GM18951 (cell line): ENCODE data around the gene LRRTM3.

Source experiments
- POLR2A ChIP-seq: IDR thresholded peaks from 4 replicates; pipeline ENCODE4 v1.6.1; 2011; ENCODE audit warnings: mild to moderate bottlenecking; ENCODE audit not compliant: insufficient read length, insufficient read depth; ENCODE audit errors: extremely low read depth
- in situ Hi-C: fragments of 300-500 bp; cut with MboI; formaldehyde crosslinking; loops from one replicate; pipeline ENCODE4 v1.12.0; 2022; ENCODE audit warnings: low sequenced_read_pairs, mixed read lengths, inconsistent platforms; ENCODE audit not compliant: unreplicated experiment

Gene LRRTM3

DNA sequence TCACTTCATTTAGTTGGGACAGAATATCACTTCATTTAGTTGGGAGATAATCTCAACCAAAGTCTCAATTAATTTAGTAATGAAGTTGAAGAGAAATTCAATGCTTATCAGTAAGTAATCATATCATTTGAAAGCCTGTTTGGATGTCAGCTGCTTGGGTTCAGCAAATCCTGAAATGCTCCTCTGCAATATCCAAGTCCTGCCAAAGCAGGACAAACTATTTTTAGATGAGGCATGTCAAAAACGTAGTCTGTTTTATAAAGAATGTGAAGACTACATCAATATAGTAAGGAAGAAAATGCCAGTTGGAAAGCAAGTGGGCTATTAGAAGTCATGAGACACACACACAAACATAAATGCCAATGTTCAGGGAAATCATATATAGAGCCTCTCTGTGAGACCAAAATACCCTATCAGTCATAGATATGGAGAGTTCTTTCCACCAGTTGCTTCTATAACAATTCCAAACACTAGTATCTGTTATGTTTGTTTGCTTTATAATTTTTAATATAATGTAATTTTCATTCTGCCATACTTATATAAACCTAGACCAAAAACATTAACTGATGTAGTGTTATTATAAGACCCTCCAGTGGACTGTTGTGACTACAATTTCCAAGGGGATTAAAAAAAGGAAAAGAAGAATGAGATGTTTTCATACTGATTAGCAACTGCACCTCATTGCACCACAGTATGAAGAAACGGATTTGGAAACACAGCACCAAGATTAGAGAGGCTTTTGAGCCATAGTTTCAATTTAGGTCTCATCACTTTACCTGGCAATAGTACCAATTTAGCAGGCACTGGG, 160.7 kb downstream of the LRRTM3 start:
- no peak for TF ChIP-seq POLR2A
- in situ Hi-C loops = no loop called here

DNA sequence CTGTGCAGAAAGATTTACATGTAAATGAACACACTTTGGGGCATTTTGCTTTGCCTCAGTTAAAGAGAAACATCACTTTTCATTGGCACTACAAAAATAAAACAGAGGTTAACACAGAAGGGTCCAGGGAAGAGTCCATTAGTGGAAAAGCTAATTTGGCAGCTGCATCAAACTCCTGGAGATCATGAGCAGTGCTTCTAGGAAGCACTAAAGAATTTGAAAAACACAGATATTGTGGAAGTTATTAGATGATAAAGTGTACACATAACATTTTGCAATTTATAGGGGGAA, 161.2 kb downstream of the LRRTM3 start:
- in situ Hi-C loops = no loop called here

GRCh38 chr10:67088036-67088435, 162.2 kb downstream of the LRRTM3 start:
- TF ChIP-seq POLR2A = no peak
- in situ Hi-C loops = no loop called here

More for the DNA sequence above, 161.2 kb downstream of the LRRTM3 start:
- no peak for TF ChIP-seq POLR2A

GRCh38 chr10:67095531-67095930, 169.7 kb downstream of the LRRTM3 start:
- in situ Hi-C loops = no loop called here
- TF ChIP-seq POLR2A = no peak

DNA sequence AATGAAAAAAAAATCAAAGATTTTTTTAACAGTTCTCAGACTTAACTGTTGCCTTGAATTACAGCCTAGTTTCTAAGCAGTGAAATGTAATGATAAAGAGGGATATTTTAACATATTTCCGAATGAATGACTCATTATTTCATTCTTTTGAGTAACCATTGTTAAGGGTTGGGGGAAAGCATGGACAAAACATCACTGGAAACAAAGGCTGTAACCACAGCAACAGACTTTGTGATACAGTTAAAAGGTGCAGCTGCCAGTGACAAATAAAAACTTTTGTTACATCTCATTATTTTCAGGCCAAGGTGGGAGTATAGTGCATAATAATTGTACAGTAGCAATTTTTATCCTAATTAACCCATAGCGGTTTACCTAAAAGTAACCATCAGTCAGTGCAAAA, 172.6 kb downstream of the LRRTM3 start:
- in situ Hi-C loops = no loop called here
- TF ChIP-seq POLR2A = no peak

DNA sequence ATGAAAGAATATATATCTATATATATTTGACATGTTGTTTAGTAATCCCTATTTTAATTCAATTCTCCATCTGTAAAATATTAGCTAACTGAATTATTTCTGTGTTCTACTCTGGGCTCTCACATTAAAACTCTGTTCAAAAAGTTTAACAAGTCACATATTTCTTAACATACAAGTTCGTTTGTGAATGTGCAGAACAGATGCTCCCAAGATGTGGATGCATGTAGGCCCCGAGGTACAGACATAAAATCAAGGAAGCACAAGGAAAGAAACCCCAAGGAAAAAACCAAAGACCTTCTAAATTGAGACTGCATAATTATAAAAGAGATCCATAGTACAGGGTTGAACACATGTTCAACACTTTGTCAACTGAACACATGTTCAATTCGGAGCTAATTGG, 175.1 kb downstream of the LRRTM3 start:
- TF ChIP-seq POLR2A = no peak
- in situ Hi-C loops = no loop called here

DNA sequence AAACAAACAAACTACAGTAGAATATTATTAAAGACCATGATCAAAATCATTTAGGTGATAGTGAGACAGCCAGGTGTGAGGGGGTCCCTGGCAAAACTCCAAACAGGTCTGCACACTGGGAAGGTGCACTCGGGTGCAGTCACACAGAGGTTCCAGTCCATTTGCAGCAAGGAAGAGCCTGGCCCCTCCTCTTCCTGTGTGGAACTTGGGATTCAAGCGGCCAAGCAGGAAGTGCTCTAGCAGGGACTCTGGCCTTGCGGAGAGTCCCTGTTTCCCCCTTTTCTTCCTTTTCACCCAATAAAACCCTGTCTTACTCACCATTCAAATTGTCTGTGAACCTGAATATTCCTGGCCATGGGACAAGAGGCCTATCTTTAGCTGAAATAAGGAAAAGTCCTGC, 181.8 kb downstream of the LRRTM3 start:
- TF ChIP-seq POLR2A = no peak
- in situ Hi-C loops = no loop called here

DNA sequence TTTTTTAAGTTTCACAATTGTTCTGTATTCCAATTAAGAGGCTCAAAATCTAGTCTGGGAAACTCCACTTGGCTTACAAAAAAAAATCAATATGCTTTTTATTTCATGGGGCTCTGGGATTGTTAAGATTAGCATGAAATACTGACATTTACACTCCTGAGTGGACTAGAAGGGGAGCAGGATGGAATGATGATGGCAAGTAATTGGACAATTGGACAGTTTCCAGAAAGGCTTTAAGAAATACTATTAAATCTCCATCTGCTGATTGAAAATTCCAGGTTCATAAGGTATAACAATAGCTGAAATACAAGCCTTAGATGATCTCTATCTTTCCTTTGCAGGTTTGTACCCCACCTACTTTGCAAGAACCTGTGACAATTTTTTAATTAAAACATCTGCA, 184.4 kb downstream of the LRRTM3 start:
- TF ChIP-seq POLR2A = no peak
- in situ Hi-C loops = no loop called here

DNA sequence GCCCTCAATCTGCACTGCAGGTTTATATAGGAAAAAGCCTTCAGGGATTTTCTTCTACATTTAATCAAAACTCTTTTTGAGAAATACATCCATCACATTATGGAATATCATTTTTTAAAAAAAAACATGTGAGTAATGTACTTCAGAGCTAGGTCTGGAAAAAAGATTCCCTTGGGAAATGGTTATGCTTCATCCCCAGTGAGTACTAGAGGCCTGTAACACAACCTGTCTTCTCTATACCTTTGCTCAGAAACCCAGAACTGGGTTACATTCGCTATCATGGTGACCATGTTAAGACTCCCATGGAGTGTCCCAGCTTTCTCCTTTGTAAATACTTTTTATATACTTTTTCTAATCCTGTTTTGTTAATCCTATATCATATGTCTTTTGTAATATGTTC, 186.9 kb downstream of the LRRTM3 start:
- in situ Hi-C loops = no loop called here

DNA sequence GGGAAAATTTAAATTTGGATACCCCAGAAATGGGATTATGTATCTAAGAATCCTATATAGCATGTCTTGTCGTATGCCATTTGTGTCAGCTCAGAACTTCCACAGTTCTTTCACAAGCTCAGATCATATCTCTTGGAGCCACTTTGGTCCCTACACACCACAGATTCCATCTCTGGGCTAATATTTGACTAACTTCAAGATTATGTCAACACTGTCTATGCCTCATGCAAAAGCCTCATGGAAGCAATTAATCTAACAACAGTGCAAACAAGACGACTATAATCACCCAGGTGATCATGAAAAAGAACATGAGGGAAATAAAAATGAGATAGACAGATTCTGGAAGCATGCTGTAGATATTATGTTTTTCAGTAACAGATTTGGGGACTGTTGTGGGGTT, 189.1 kb downstream of the LRRTM3 start:
- TF ChIP-seq POLR2A = no peak
- in situ Hi-C loops = no loop called here

More for the DNA sequence above, 186.9 kb downstream of the LRRTM3 start:
- TF ChIP-seq POLR2A = no peak

DNA sequence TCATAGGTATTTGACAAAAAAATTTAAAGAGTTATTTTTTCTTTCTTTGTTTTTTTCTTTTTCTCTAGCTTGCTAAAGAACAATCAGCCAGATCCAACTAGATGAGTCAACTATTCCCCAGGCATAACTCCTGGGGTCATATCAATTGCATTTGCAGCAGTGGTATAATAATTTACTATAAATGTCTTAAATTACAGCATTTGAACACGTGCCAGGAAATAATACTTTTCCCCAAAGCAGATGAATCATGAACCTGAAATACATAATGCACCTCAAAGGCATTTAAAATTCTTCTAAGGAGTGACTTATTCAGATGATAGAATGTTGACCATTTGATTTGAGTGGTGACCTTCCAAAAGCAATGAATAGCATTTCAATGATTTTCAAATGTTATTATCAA, 190.1 kb downstream of the LRRTM3 start:
- in situ Hi-C loops = no loop called here
- no peak for TF ChIP-seq POLR2A

DNA sequence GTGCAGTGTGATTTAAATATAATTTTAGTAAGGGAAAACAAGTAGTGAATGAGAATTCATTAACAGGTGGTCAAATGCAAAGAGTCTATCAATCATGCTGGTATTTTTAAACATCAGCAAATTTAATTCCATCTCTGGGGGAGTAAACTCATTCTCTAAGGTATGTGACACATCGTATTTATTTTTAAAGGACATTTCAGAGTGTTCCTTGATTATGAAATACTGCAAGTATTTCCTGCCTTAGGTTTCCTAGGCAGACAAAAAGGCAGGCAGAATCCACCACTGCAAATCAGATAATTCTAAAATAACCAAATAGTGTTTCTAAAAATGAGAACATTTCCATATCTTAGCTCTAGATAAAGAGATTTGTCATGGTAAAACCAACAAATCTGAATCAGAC, 193.8 kb downstream of the LRRTM3 start:
- no peak for TF ChIP-seq POLR2A
- in situ Hi-C loops = no loop called here

GRCh38 chr10:67127441-67127840, 201.6 kb downstream of the LRRTM3 start:
- TF ChIP-seq POLR2A = no peak
- in situ Hi-C loops = no loop called here

DNA sequence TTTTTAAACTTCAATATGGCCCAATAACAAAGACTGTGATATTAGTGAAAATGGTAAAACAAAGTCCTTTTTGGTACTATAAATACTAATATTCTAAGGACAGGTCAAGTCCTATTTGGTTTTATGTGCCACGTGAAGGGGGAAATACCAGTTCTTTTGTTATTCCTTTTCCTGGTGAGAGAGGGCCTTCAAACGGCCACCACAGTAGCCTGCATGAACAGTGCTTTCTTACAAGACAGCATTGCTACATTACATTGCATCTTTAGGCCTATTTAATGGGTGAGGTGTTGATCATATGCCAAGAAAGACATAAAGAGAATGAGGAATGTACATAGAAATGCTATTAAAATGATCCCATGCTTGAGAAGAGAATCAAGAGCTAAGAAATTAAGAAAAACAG, 214.8 kb downstream of the LRRTM3 start:
- no peak for TF ChIP-seq POLR2A
- in situ Hi-C loops = no loop called here

GRCh38 chr10:67141300-67141699, 215.5 kb downstream of the LRRTM3 start:
- TF ChIP-seq POLR2A = no peak
- in situ Hi-C loops = no loop called here
